Hepatocyte (in vitro differentiated cells): ENCODE results near the gene ANKRD13B.

Source experiments
- CTCF ChIP-seq: fragments of 200-600 bp; sonication (generic); IDR thresholded peaks from 2 replicates; pipeline ENCODE4 v1.5.1; 2016; ENCODE audit warnings: antibody characterized with exemption, mild to moderate bottlenecking; ENCODE audit not compliant: poor library complexity
- EZH2 ChIP-seq: fragments of 200-600 bp; sonication (generic); IDR thresholded peaks from 2 replicates; pipeline ENCODE4 v1.6.1; 2016; ENCODE audit warnings: antibody characterized with exemption, mild to moderate bottlenecking, borderline replicate concordance
- EZH2phosphoT487 ChIP-seq: fragments of 200-600 bp; sonication (generic); IDR thresholded peaks from one replicate; pipeline ENCODE4 v1.6.1; 2018; ENCODE audit warnings: antibody characterized with exemption, mild to moderate bottlenecking, low read depth, moderate library complexity; ENCODE audit not compliant: unreplicated experiment, severe bottlenecking

GRCh38 chr17:29578626-29579485, 14.1 kb upstream of the ANKRD13B start:
- TF ChIP-seq CTCF (no peak), EZH2 (no peak), EZH2phosphoT487 (no peak)
